CD4-positive, CD25-positive, alpha-beta regulatory T cell (primary cell): ENCODE results near the gene ING1. TPM values are rescaled to one million over a fixed set of nuclear protein-coding genes. Genes with fewer than 3 reads are reported as not detected.

Source experiments
- ATAC-seq, 2 donors: fragments of 150-1000 bp; cut with Tn5 transposase; one replicate each; pipeline ENCODE4 v1.10.0; 2021; ENCODE audit warnings: low read depth in 2 of 2, moderate number of reproducible peaks in 2 of 2, moderate library complexity in 1 of 2
- DNase-seq, 3 donors: peaks; one replicate each; pipeline versions ENCODE4 v3.0.0 to v3.0.0-alpha.2; 2012 to 2022; ENCODE audit warnings: mixed read lengths in 1 of 3
- H3K27ac ChIP-seq: one replicate; pipeline ENCODE4 v1.7.0; 2013; ENCODE audit warnings: mild to moderate bottlenecking, low read length; ENCODE audit not compliant: insufficient read depth, poor library complexity, severe bottlenecking
- H3K27me3 ChIP-seq: one replicate; pipeline ENCODE4 v1.7.0; 2013; ENCODE audit warnings: low read length; ENCODE audit not compliant: control insufficient read depth, insufficient read depth
- H3K36me3 ChIP-seq: one replicate; pipeline ENCODE4 v1.7.0; 2013; ENCODE audit warnings: mild to moderate bottlenecking, low read length, moderate library complexity; ENCODE audit not compliant: control insufficient read depth, insufficient read depth
- H3K4me1 ChIP-seq: 2 replicates; pipeline ENCODE4 v1.7.0; 2013; ENCODE audit warnings: mild to moderate bottlenecking, low read length; ENCODE audit not compliant: insufficient read depth, control insufficient read depth, poor library complexity, severe bottlenecking
- H3K4me3 ChIP-seq: one replicate; pipeline ENCODE4 v1.7.0; 2013; ENCODE audit warnings: low read depth, mild to moderate bottlenecking, low read length, moderate library complexity
- H3K9me3 ChIP-seq, 2 experiments: 1 replicate in 1 of 2; 2 replicates in 1 of 2; pipeline ENCODE4 v1.7.0; 2013; ENCODE audit warnings: low read length in 2 of 2, mild to moderate bottlenecking in 1 of 2, moderate library complexity in 1 of 2; ENCODE audit not compliant: control insufficient read depth in 2 of 2
- H3K27ac Mint-ChIP-seq, 3 donors: one replicate each; pipeline ENCODE4 v1.8.0; 2020 to 2022; ENCODE audit warnings: mild to moderate bottlenecking in 3 of 3, mixed read lengths in 3 of 3, moderate library complexity in 2 of 3
- H3K27me3 Mint-ChIP-seq: one replicate; pipeline ENCODE4 v1.8.0; 2022; ENCODE audit warnings: mild to moderate bottlenecking, mixed read lengths
- H3K36me3 Mint-ChIP-seq: one replicate; pipeline ENCODE4 v1.8.0; 2020; ENCODE audit warnings: mixed read lengths
- H3K4me1 Mint-ChIP-seq, 4 donors: one replicate each; pipeline ENCODE4 v1.8.0; 2020 to 2022; ENCODE audit warnings: mixed read lengths in 4 of 4, mild to moderate bottlenecking in 1 of 4
- H3K4me3 Mint-ChIP-seq, 4 donors: one replicate each; pipeline ENCODE4 v1.8.0; 2020 to 2022; ENCODE audit warnings: mild to moderate bottlenecking in 4 of 4, mixed read lengths in 4 of 4, moderate library complexity in 3 of 4
- H3K9me3 Mint-ChIP-seq, 7 donors: one replicate each; pipeline ENCODE4 v1.8.0; 2020 to 2022; ENCODE audit warnings: mixed read lengths in 7 of 7, mild to moderate bottlenecking in 3 of 7, moderate library complexity in 2 of 7
- polyA plus RNA-seq, 4 donors: library from polyadenylated mRNA; unstranded; fragments of 300-500 nt; fragmentation: Illumina TruSeq; gene quantifications; one replicate each; pipeline ENCODE4 v1.2.3, GENCODE V29; 2021
- total RNA-seq: library from RNA; stranded (reverse); gene quantifications from one replicate; pipeline ENCODE4 v1.2.3, GENCODE V29; 2022

ING1 gene
- total and polyA plus RNA-seq, 5 donors from 2014 or later: 13.1 to 16.8 (median 15.2) TPM

GRCh38 chr13:110746438-110746837, 32.9 kb downstream of the ING1 start:
- Histone ChIP-seq H3K4me3 (no peak overlapping the region), H3K27ac (no peak overlapping the region), H3K27me3 (no peaks in the 10 kb centered on the region), H3K4me1 (no peaks in the 10 kb centered on the region), H3K36me3 (no peaks in the 10 kb centered on the region), H3K9me3 (peaks cover 4 to 19% of the 10 kb centered on the region in 2 experiments)
- DNase-seq (no peak), ATAC-seq (no peak)
- Mint-ChIP-seq H3K4me3 (no peak overlapping the region), H3K27ac (no peak overlapping the region), H3K9me3 (peaks cover 0 to 15% (median 7%) of the 10 kb centered on the region in 7 donors), H3K27me3 (peaks cover 5% of the 10 kb centered on the region), H3K36me3 (peaks cover 7% of the 10 kb centered on the region), H3K4me1 (no peaks in the 10 kb centered on the region)

GRCh38 chr13:110748271-110748670, 34.8 kb downstream of the ING1 start:
- Histone ChIP-seq H3K27ac (no peak overlapping the region), H3K27me3 (no peaks in the 10 kb centered on the region), H3K4me1 (no peaks in the 10 kb centered on the region), H3K4me3 (no peak overlapping the region), H3K36me3 (no peaks in the 10 kb centered on the region), H3K9me3 (peaks cover 0 to 11% of the 10 kb centered on the region in 2 experiments)
- Mint-ChIP-seq H3K4me1 (no peaks in the 10 kb centered on the region), H3K9me3 (peaks cover 0 to 10% (median 6%) of the 10 kb centered on the region in 7 donors), H3K27ac (no peak overlapping the region), H3K36me3 (peaks cover 3% of the 10 kb centered on the region), H3K4me3 (no peak overlapping the region), H3K27me3 (peaks cover 5% of the 10 kb centered on the region)
- no peak for ATAC-seq
- DNase-seq: no peak

GRCh38 chr13:110756219-110756631, 42.7 kb downstream of the ING1 start:
- H3K4me1 ChIP-seq: no peaks in the 10 kb centered on the region
- H3K27ac Mint-ChIP-seq: no peak overlapping the region
- DNase-seq: no peak
- H3K27me3 Mint-ChIP-seq: peaks cover 13% of the 10 kb centered on the region
- H3K9me3 ChIP-seq: no peaks in the 10 kb centered on the region
- H3K27ac ChIP-seq: no peak overlapping the region
- peaks cover 0 to 5% (median 0%) of the 10 kb centered on the region in 7 donors for H3K9me3 Mint-ChIP-seq
- no peak overlapping the region for H3K4me3 Mint-ChIP-seq
- H3K36me3 ChIP-seq: no peaks in the 10 kb centered on the region
- H3K4me1 Mint-ChIP-seq: no peaks in the 10 kb centered on the region
- H3K36me3 Mint-ChIP-seq: no peaks in the 10 kb centered on the region
- no peaks in the 10 kb centered on the region for H3K27me3 ChIP-seq
- no peak overlapping the region for H3K4me3 ChIP-seq
- ATAC-seq: no peak

DNA sequence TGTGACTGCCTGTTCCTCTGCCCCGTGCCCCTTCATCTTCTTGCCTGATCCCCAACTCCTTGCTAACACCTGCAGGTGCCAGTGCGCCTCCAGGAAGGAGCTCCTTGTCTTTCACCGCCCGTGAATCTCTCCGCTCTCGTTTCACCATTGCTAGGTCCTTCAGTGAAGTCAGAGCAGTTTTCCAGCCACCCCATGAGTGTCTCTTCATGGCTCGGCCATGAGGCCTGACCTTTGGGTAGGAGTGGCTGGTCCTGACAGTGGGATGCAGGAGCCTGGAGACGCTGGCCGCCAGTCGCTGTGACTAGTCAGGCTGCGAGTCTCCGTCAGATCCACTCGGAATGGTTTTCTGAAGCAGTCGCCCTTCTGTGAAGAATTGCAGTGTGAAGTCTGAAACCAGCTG, 43.8 kb downstream of the ING1 start:
- no peaks in the 10 kb centered on the region for H3K4me1 ChIP-seq
- H3K27me3 ChIP-seq: no peaks in the 10 kb centered on the region
- no peaks in the 10 kb centered on the region for H3K9me3 ChIP-seq
- no peaks in the 10 kb centered on the region for H3K36me3 ChIP-seq
- no peak overlapping the region for H3K4me3 ChIP-seq
- no peaks in the 10 kb centered on the region for H3K4me1 Mint-ChIP-seq
- peaks cover 13% of the 10 kb centered on the region for H3K27me3 Mint-ChIP-seq
- peaks cover 0 to 5% (median 0%) of the 10 kb centered on the region in 7 donors for H3K9me3 Mint-ChIP-seq
- DNase-seq: no peak
- no peak overlapping the region for H3K4me3 Mint-ChIP-seq
- H3K27ac Mint-ChIP-seq: no peak overlapping the region
- ATAC-seq: no peak
- H3K36me3 Mint-ChIP-seq: no peaks in the 10 kb centered on the region
- no peak overlapping the region for H3K27ac ChIP-seq

DNA sequence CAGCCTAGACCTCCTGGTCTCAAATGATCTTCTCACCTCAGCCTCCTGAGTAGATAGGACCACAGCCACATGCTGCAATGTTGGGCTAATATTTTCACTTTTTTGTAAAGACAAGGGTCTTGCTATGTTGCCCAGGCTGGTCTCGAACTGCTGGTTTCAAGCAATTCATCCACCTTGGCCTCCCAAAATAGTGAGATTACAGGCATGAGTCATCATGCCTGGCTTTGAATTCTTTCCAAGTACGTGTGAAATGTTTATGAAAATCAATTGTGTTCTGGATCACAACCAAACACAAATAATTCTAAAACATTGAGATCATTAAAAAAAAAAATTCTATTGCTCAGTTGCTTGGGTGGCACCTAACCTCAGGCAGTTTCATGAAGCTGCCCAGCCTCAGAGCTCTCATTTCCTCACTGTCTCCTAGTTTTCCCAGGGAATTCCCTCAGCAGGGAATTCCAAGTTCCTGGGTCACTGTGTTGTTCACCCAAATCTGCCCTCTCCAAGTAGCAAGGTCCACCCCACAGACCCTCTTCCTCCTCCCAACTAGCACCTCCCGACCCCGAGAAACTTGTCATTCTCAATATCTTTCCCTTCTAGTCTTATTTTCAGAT, 44.8 kb downstream of the ING1 start:
- H3K4me1 Mint-ChIP-seq: no peaks in the 10 kb centered on the region
- DNase-seq: no peak
- Histone ChIP-seq H3K36me3 (no peaks in the 10 kb centered on the region), H3K4me3 (no peak overlapping the region), H3K27ac (no peak overlapping the region), H3K27me3 (no peaks in the 10 kb centered on the region), H3K4me1 (no peaks in the 10 kb centered on the region), H3K9me3 (no peaks in the 10 kb centered on the region)
- H3K27ac Mint-ChIP-seq: no peak overlapping the region
- H3K9me3 Mint-ChIP-seq: peaks cover 0 to 3% (median 0%) of the 10 kb centered on the region in 7 donors
- peaks cover 13% of the 10 kb centered on the region for H3K27me3 Mint-ChIP-seq
- ATAC-seq: no peak
- no peaks in the 10 kb centered on the region for H3K36me3 Mint-ChIP-seq
- no peak overlapping the region for H3K4me3 Mint-ChIP-seq

- Histone ChIP-seq H3K4me3 (no peak overlapping the region), H3K27me3 (peaks cover 2% of the 10 kb centered on the region), H3K9me3 (no peaks in the 10 kb centered on the region), H3K4me1 (no peaks in the 10 kb centered on the region), H3K36me3 (no peaks in the 10 kb centered on the region), H3K27ac (no peak overlapping the region)
- DNase-seq (no peak), ATAC-seq (no peak)
- H3K36me3 Mint-ChIP-seq: no peaks in the 10 kb centered on the region
- peaks cover 0 to 7% (median 3%) of the 10 kb centered on the region in 7 donors for H3K9me3 Mint-ChIP-seq
- H3K4me1 Mint-ChIP-seq: no peaks in the 10 kb centered on the region
- no peak overlapping the region for H3K27ac Mint-ChIP-seq
- H3K27me3 Mint-ChIP-seq: peaks cover 18% of the 10 kb centered on the region
- no peak overlapping the region for H3K4me3 Mint-ChIP-seq
Observed at GRCh38 chr13:110759710-110760109, 46.2 kb downstream of the ING1 start.

- H3K27ac ChIP-seq: no peak overlapping the region
- no peak overlapping the region for H3K4me3 Mint-ChIP-seq
- ATAC-seq: no peak
- no peaks in the 10 kb centered on the region for H3K36me3 ChIP-seq
- H3K36me3 Mint-ChIP-seq: no peaks in the 10 kb centered on the region
- H3K4me1 ChIP-seq: no peaks in the 10 kb centered on the region
- H3K27me3 ChIP-seq: peaks cover 2% of the 10 kb centered on the region
- H3K27ac Mint-ChIP-seq: no peak overlapping the region
- no peak for DNase-seq
- no peaks in the 10 kb centered on the region for H3K9me3 ChIP-seq
- no peak overlapping the region for H3K4me3 ChIP-seq
- H3K4me1 Mint-ChIP-seq: no peaks in the 10 kb centered on the region
- peaks cover 18% of the 10 kb centered on the region for H3K27me3 Mint-ChIP-seq
- peaks cover 0 to 7% (median 3%) of the 10 kb centered on the region in 7 donors for H3K9me3 Mint-ChIP-seq
Observed at GRCh38 chr13:110760611-110761010, 47.1 kb downstream of the ING1 start.
